GM23338 (cell line): Measurements from ENCODE around the gene SMYD5. TPM values are rescaled to one million over a fixed set of nuclear protein-coding genes. Genes with fewer than 3 reads are reported as not detected.

Experiments used
- ATAC-seq: fragments of 200-7000 bp; cut with Tn5 transposase; 3 replicates; pipeline ENCODE4 v1.9.1; 2020
- DNase-seq: peaks from one replicate; pipeline ENCODE4 v3.0.0-alpha.2; 2015; ENCODE audit warnings: low spot score
- H2AFZ ChIP-seq: fragments of 200-600 bp; sonication (generic); 2 replicates; pipeline ENCODE4 v1.8.0; 2016; ENCODE audit warnings: antibody characterized with exemption, mild to moderate bottlenecking, moderate library complexity
- H3F3A ChIP-seq: fragments of 200-600 bp; sonication (generic); replicated peaks from 2 replicates; pipeline ENCODE4 v1.8.0; 2017; ENCODE audit warnings: antibody characterized with exemption, mixed run types, low read depth
- H3K27ac ChIP-seq: fragments of 200-600 bp; sonication (generic); 2 replicates; pipeline ENCODE4 v1.6.1; 2016; ENCODE audit warnings: low read depth
- H3K27me3 ChIP-seq: fragments of 200-600 bp; sonication (generic); 2 replicates; pipeline ENCODE4 v1.8.0; 2016; ENCODE audit warnings: mild to moderate bottlenecking, mixed run types, moderate library complexity; ENCODE audit not compliant: insufficient read depth
- H3K36me3 ChIP-seq: fragments of 200-600 bp; sonication (generic); 2 replicates; pipeline ENCODE4 v1.8.0; 2016; ENCODE audit warnings: mild to moderate bottlenecking; ENCODE audit not compliant: insufficient read depth
- H3K4me1 ChIP-seq: fragments of 200-600 bp; sonication (generic); 2 replicates; pipeline ENCODE4 v1.8.0; 2016; ENCODE audit warnings: mild to moderate bottlenecking, moderate library complexity; ENCODE audit not compliant: insufficient read depth
- H3K4me2 ChIP-seq: fragments of 200-600 bp; sonication (generic); 2 replicates; pipeline ENCODE4 v1.7.1; 2017; ENCODE audit warnings: mixed run types
- H3K4me3 ChIP-seq: fragments of 200-600 bp; sonication (generic); 2 replicates; pipeline ENCODE4 v1.6.1; 2016; ENCODE audit warnings: mixed run types
- H3K79me2 ChIP-seq: fragments of 200-600 bp; sonication (generic); replicated peaks from 2 replicates; pipeline ENCODE4 v1.8.0; 2017; ENCODE audit warnings: mild to moderate bottlenecking; ENCODE audit not compliant: insufficient read depth
- H3K9me2 ChIP-seq: fragments of 200-600 bp; sonication (generic); 2 replicates; pipeline ENCODE4 v1.8.0; 2017; ENCODE audit not compliant: insufficient read depth
- H4K20me1 ChIP-seq: fragments of 200-600 bp; sonication (generic); replicated peaks from 2 replicates; pipeline ENCODE4 v1.8.0; 2017; ENCODE audit warnings: mild to moderate bottlenecking; ENCODE audit not compliant: insufficient read depth
- H3K27ac Mint-ChIP-seq: 2 replicates; pipeline ENCODE4 v1.8.0; 2020; ENCODE audit warnings: inconsistent platforms, mild to moderate bottlenecking, moderate library complexity, mixed read lengths
- H3K27me3 Mint-ChIP-seq: 3 replicates; pipeline ENCODE4 v1.8.0; 2022; ENCODE audit warnings: low read depth, mild to moderate bottlenecking, moderate library complexity, mixed read lengths, inconsistent platforms; ENCODE audit not compliant: insufficient read depth, poor library complexity
- H3K36me3 Mint-ChIP-seq: 3 replicates; pipeline ENCODE4 v1.8.0; 2021; ENCODE audit warnings: low read depth, mild to moderate bottlenecking, inconsistent platforms, moderate library complexity, mixed read lengths
- H3K4me1 Mint-ChIP-seq: 3 replicates; pipeline ENCODE4 v1.8.0; 2020; ENCODE audit warnings: mild to moderate bottlenecking, inconsistent platforms, mixed read lengths
- H3K4me3 Mint-ChIP-seq: 3 replicates; pipeline ENCODE4 v1.8.0; 2021; ENCODE audit warnings: moderate library complexity, mild to moderate bottlenecking, inconsistent platforms, mixed read lengths
- H3K9me3 Mint-ChIP-seq: 3 replicates; pipeline ENCODE4 v1.8.0; 2020; ENCODE audit warnings: moderate library complexity, mild to moderate bottlenecking, inconsistent platforms, mixed read lengths
- CREB1 ChIP-seq: fragments of 250-450 bp; sonication (Bioruptor Pico); IDR thresholded peaks from 2 replicates; pipeline ENCODE4 v1.5.0; 2020; ENCODE audit warnings: low read depth, mild to moderate bottlenecking, moderate library complexity
- EZH2 ChIP-seq: fragments of 200-600 bp; sonication (generic); IDR thresholded peaks from one replicate; pipeline ENCODE4 v1.8.0; 2017; ENCODE audit warnings: antibody characterized with exemption, mild to moderate bottlenecking, low read depth; ENCODE audit not compliant: unreplicated experiment
- EZH2phosphoT487 ChIP-seq: fragments of 200-600 bp; sonication (generic); IDR thresholded peaks from one replicate; pipeline ENCODE4 v1.8.1; 2018; ENCODE audit warnings: antibody characterized with exemption; ENCODE audit not compliant: unreplicated experiment
- JUNB ChIP-seq: IDR thresholded peaks from one replicate; pipeline ENCODE4 v1.6.1; 2016; ENCODE audit warnings: antibody characterized with exemption; ENCODE audit not compliant: unreplicated experiment
- NANOG ChIP-seq: IDR thresholded peaks from 2 replicates; pipeline ENCODE4 v1.6.1; 2016; ENCODE audit warnings: antibody characterized with exemption, borderline replicate concordance
- POLR2AphosphoS5 ChIP-seq: IDR thresholded peaks from 2 replicates; pipeline ENCODE4 v1.6.1; 2016; ENCODE audit warnings: antibody characterized with exemption, low read depth
- STAT1 ChIP-seq: IDR thresholded peaks from one replicate; pipeline ENCODE4 v1.6.1; 2016; ENCODE audit warnings: antibody characterized with exemption; ENCODE audit not compliant: unreplicated experiment
- ZNF114 ChIP-seq: fragments of 250-450 bp; sonication (Bioruptor Pico); IDR thresholded peaks from 2 replicates; pipeline ENCODE4 v1.5.0; 2020; ENCODE audit warnings: mild to moderate bottlenecking, moderate library complexity
- ZNF331 ChIP-seq: fragments of 250-450 bp; sonication (Bioruptor Pico); IDR thresholded peaks from 2 replicates; pipeline ENCODE4 v1.5.0; 2020; ENCODE audit warnings: low read depth, mild to moderate bottlenecking, moderate library complexity
- polyA plus RNA-seq: library from polyadenylated mRNA; unstranded; fragments of >200 nt; fragmentation: Nextera tagmentation; extraction: Ambion mirVana; gene quantifications from 2 replicates; pipeline ENCODE4 v1.2.1, GENCODE V29; 2016
- total RNA-seq: library from RNA; depleted of rRNA; stranded (reverse); fragments of >200 nt; shearing (Covaris generic); gene quantifications from 2 replicates; pipeline ENCODE4 v1.2.3, GENCODE V29; 2014
- TF ChIP-seq, protein P1 (sequence below): IDR thresholded peaks from 2 replicates; pipeline ENCODE4 v1.6.1; 2016; ENCODE audit warnings: antibody characterized with exemption
- TF ChIP-seq, protein P2 (sequence below): IDR thresholded peaks from one replicate; pipeline ENCODE4 v1.6.1; 2018; ENCODE audit warnings: antibody characterized with exemption; ENCODE audit not compliant: unreplicated experiment
- TF ChIP-seq, protein P3 (sequence below), 2 experiments: fragments of 200-600 bp in 1 of 2; sonication (generic) in 1 of 2; conservative IDR thresholded peaks; 2 replicates each; pipeline versions ENCODE4 v1.5.1 to v1.6.1; 2016 to 2017; ENCODE audit warnings: antibody characterized with exemption in 2 of 2, low read depth in 2 of 2, mild to moderate bottlenecking in 2 of 2, moderate library complexity in 1 of 2
- TF ChIP-seq, protein P4 (sequence below): fragments of 250-450 bp; sonication (Bioruptor Pico); IDR thresholded peaks from 2 replicates; pipeline ENCODE4 v1.5.0; 2020; ENCODE audit warnings: mild to moderate bottlenecking, moderate library complexity

SMYD5 gene
- total and polyA plus RNA-seq, 2 experiments from 2014 or later = 20.5 to 45.8 TPM

DNA sequence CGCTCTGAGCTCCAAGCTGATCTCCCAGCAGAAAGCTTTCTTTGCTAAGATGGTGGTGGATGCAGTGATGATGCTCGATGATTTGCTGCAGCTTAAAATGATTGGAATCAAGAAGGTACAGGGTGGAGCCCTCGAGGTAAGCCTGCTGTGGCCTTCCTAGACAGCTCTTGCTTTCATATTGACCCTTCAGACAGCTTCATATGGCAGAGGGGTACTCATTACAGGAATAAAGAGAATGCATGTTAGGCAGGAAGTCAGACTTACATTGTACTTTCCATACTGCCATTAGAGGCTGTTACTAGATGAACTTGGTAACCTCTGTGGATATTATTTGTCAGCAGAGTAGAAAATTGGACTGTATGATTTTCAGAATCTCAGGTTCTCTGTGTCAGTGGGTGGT, 30.5 kb downstream of the SMYD5 start:
- TF ChIP-seq NANOG = no peak
- TF ChIP-seq, protein P1, sequence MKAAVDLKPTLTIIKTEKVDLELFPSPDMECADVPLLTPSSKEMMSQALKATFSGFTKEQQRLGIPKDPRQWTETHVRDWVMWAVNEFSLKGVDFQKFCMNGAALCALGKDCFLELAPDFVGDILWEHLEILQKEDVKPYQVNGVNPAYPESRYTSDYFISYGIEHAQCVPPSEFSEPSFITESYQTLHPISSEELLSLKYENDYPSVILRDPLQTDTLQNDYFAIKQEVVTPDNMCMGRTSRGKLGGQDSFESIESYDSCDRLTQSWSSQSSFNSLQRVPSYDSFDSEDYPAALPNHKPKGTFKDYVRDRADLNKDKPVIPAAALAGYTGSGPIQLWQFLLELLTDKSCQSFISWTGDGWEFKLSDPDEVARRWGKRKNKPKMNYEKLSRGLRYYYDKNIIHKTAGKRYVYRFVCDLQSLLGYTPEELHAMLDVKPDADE = no peak
- TF ChIP-seq ZNF331 = no peak
- TF ChIP-seq, protein P2, sequence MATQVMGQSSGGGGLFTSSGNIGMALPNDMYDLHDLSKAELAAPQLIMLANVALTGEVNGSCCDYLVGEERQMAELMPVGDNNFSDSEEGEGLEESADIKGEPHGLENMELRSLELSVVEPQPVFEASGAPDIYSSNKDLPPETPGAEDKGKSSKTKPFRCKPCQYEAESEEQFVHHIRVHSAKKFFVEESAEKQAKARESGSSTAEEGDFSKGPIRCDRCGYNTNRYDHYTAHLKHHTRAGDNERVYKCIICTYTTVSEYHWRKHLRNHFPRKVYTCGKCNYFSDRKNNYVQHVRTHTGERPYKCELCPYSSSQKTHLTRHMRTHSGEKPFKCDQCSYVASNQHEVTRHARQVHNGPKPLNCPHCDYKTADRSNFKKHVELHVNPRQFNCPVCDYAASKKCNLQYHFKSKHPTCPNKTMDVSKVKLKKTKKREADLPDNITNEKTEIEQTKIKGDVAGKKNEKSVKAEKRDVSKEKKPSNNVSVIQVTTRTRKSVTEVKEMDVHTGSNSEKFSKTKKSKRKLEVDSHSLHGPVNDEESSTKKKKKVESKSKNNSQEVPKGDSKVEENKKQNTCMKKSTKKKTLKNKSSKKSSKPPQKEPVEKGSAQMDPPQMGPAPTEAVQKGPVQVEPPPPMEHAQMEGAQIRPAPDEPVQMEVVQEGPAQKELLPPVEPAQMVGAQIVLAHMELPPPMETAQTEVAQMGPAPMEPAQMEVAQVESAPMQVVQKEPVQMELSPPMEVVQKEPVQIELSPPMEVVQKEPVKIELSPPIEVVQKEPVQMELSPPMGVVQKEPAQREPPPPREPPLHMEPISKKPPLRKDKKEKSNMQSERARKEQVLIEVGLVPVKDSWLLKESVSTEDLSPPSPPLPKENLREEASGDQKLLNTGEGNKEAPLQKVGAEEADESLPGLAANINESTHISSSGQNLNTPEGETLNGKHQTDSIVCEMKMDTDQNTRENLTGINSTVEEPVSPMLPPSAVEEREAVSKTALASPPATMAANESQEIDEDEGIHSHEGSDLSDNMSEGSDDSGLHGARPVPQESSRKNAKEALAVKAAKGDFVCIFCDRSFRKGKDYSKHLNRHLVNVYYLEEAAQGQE = no peak
- TF ChIP-seq STAT1 = no peak
- TF ChIP-seq EZH2phosphoT487 = no peak
- no peak for TF ChIP-seq ZNF114 (CRISPR knock-in tag)
- TF ChIP-seq JUNB = no peak
- TF ChIP-seq, protein P3, sequence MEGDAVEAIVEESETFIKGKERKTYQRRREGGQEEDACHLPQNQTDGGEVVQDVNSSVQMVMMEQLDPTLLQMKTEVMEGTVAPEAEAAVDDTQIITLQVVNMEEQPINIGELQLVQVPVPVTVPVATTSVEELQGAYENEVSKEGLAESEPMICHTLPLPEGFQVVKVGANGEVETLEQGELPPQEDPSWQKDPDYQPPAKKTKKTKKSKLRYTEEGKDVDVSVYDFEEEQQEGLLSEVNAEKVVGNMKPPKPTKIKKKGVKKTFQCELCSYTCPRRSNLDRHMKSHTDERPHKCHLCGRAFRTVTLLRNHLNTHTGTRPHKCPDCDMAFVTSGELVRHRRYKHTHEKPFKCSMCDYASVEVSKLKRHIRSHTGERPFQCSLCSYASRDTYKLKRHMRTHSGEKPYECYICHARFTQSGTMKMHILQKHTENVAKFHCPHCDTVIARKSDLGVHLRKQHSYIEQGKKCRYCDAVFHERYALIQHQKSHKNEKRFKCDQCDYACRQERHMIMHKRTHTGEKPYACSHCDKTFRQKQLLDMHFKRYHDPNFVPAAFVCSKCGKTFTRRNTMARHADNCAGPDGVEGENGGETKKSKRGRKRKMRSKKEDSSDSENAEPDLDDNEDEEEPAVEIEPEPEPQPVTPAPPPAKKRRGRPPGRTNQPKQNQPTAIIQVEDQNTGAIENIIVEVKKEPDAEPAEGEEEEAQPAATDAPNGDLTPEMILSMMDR (conservative IDR thresholded peaks at IDR 0.05; ENCODE audit: low read depth in 2 of 2) = no peak
- TF ChIP-seq CREB1 (CRISPR knock-in tag) = no peak
- no peak for TF ChIP-seq POLR2AphosphoS5
- TF ChIP-seq EZH2 = no peak
- TF ChIP-seq, protein P4, sequence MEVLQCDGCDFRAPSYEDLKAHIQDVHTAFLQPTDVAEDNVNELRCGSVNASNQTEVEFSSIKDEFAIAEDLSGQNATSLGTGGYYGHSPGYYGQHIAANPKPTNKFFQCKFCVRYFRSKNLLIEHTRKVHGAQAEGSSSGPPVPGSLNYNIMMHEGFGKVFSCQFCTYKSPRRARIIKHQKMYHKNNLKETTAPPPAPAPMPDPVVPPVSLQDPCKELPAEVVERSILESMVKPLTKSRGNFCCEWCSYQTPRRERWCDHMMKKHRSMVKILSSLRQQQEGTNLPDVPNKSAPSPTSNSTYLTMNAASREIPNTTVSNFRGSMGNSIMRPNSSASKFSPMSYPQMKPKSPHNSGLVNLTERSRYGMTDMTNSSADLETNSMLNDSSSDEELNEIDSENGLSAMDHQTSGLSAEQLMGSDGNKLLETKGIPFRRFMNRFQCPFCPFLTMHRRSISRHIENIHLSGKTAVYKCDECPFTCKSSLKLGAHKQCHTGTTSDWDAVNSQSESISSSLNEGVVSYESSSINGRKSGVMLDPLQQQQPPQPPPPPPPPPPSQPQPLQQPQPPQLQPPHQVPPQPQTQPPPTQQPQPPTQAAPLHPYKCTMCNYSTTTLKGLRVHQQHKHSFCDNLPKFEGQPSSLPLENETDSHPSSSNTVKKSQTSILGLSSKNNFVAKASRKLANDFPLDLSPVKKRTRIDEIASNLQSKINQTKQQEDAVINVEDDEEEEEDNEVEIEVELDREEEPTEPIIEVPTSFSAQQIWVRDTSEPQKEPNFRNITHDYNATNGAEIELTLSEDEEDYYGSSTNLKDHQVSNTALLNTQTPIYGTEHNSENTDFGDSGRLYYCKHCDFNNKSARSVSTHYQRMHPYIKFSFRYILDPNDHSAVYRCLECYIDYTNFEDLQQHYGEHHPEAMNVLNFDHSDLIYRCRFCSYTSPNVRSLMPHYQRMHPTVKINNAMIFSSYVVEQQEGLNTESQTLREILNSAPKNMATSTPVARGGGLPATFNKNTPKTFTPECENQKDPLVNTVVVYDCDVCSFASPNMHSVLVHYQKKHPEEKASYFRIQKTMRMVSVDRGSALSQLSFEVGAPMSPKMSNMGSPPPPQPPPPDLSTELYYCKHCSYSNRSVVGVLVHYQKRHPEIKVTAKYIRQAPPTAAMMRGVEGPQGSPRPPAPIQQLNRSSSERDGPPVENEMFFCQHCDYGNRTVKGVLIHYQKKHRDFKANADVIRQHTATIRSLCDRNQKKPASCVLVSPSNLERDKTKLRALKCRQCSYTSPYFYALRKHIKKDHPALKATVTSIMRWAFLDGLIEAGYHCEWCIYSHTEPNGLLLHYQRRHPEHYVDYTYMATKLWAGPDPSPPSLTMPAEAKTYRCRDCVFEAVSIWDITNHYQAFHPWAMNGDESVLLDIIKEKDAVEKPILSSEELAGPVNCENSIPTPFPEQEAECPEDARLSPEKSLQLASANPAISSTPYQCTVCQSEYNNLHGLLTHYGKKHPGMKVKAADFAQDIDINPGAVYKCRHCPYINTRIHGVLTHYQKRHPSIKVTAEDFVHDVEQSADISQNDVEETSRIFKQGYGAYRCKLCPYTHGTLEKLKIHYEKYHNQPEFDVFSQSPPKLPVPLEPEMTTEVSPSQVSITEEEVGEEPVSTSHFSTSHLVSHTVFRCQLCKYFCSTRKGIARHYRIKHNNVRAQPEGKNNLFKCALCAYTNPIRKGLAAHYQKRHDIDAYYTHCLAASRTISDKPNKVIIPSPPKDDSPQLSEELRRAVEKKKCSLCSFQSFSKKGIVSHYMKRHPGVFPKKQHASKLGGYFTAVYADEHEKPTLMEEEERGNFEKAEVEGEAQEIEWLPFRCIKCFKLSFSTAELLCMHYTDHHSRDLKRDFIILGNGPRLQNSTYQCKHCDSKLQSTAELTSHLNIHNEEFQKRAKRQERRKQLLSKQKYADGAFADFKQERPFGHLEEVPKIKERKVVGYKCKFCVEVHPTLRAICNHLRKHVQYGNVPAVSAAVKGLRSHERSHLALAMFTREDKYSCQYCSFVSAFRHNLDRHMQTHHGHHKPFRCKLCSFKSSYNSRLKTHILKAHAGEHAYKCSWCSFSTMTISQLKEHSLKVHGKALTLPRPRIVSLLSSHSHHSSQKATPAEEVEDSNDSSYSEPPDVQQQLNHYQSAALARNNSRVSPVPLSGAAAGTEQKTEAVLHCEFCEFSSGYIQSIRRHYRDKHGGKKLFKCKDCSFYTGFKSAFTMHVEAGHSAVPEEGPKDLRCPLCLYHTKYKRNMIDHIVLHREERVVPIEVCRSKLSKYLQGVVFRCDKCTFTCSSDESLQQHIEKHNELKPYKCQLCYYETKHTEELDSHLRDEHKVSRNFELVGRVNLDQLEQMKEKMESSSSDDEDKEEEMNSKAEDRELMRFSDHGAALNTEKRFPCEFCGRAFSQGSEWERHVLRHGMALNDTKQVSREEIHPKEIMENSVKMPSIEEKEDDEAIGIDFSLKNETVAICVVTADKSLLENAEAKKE (CRISPR knock-in tag) = no peak

More for the DNA sequence above, 30.5 kb downstream of the SMYD5 start:
- ATAC-seq (no peak), DNase-seq (no peak)
- Histone ChIP-seq H3F3A (0 out of 2 replicates have a peak, but pooled peaks cover 6% of the 10 kb centered on the region), H3K4me2 (no peak overlapping the region), H3K4me3 (no peak overlapping the region), H3K36me3 (peaks cover 88% of the 10 kb centered on the region), H3K79me2 (peaks cover 33% of the 10 kb centered on the region), H4K20me1 (peaks cover 74% of the 10 kb centered on the region), H3K27me3 (no peaks in the 10 kb centered on the region), H2AFZ (no peak overlapping the region), H3K27ac (no peak overlapping the region), H3K4me1 (no peaks in the 10 kb centered on the region), H3K9me2 (no peaks in the 10 kb centered on the region)
- Mint-ChIP-seq H3K4me1 (no peaks in the 10 kb centered on the region), H3K27me3 (peaks cover 2% of the 10 kb centered on the region), H3K36me3 (peaks cover 91% of the 10 kb centered on the region), H3K27ac (no peak overlapping the region), H3K4me3 (no peak overlapping the region), H3K9me3 (no peaks in the 10 kb centered on the region)
